ENCODE data around the gene HIC1. TPM values are rescaled to one million over a fixed set of nuclear protein-coding genes. Genes with fewer than 3 reads are reported as not detected.

Gene HIC1
- total RNA-seq, 1 donor from 2014 or later: 97.9 TPM

DNA sequence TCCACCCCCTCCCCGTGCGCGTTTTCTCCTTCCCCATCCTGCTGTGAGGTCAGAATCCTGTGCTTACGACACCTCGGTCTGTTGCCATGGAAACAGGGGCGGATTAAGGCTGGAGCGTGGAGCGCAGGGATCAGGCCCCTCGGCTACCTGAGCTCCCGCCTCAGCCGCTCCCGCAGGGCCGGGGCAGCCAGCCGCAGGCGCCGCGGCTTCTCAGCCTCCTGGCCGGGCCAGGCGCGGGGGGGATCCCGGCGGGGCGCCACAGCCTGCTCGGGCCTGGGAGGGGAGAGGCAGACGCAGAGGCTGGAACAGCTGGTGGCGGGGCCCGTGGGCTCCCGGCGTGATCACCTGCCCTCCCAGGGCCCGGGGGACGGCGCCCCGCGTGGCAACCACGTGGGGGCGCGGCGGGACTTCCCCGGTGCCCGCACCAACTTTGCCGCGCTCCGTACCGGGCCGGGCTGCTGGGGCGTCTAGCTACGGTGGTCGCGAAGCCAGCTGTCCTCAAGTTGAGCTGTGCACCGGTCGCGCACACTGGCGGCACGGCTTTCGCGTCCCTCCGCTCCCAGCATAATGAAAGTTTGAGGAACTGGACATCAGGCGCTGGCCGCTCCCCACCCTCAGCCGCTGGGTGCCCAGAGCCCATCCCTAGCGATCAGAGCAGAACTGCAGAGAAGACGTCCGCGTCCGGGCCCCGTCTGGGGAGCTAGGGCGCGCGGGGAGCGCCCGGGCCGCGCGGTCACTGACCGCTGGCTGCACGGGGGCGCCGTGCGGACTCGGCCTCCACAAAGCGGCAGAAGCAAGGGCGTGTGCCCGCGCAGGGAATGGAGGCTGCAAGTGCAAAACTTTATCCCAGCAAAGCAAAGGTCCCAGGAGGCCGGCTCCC is 31.0 kb upstream of the HIC1 start:
- H3K36me3 Mint-ChIP-seq: no peaks in the 10 kb centered on the region
- peaks cover 18% of the 10 kb centered on the region for H3K4me1 Mint-ChIP-seq
- no peak overlapping the region for H3K27ac Mint-ChIP-seq
- TF ChIP-seq, protein P1, sequence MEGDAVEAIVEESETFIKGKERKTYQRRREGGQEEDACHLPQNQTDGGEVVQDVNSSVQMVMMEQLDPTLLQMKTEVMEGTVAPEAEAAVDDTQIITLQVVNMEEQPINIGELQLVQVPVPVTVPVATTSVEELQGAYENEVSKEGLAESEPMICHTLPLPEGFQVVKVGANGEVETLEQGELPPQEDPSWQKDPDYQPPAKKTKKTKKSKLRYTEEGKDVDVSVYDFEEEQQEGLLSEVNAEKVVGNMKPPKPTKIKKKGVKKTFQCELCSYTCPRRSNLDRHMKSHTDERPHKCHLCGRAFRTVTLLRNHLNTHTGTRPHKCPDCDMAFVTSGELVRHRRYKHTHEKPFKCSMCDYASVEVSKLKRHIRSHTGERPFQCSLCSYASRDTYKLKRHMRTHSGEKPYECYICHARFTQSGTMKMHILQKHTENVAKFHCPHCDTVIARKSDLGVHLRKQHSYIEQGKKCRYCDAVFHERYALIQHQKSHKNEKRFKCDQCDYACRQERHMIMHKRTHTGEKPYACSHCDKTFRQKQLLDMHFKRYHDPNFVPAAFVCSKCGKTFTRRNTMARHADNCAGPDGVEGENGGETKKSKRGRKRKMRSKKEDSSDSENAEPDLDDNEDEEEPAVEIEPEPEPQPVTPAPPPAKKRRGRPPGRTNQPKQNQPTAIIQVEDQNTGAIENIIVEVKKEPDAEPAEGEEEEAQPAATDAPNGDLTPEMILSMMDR (IDR thresholded peaks at IDR 0.05; ENCODE audit: unreplicated experiment): no peak
- H3K4me3 Mint-ChIP-seq: peak overlapping the region; percentile 69
- peaks cover 84% of the 10 kb centered on the region for H3K27me3 Mint-ChIP-seq (ENCODE audit: low read depth)
- no peaks in the 10 kb centered on the region for H3K9me3 Mint-ChIP-seq
- DNase-seq (ENCODE audit: low spot score in 2 of 2, unreplicated experiment in 2 of 2): peak in 1 of 2 experiments; percentile 55

DNA sequence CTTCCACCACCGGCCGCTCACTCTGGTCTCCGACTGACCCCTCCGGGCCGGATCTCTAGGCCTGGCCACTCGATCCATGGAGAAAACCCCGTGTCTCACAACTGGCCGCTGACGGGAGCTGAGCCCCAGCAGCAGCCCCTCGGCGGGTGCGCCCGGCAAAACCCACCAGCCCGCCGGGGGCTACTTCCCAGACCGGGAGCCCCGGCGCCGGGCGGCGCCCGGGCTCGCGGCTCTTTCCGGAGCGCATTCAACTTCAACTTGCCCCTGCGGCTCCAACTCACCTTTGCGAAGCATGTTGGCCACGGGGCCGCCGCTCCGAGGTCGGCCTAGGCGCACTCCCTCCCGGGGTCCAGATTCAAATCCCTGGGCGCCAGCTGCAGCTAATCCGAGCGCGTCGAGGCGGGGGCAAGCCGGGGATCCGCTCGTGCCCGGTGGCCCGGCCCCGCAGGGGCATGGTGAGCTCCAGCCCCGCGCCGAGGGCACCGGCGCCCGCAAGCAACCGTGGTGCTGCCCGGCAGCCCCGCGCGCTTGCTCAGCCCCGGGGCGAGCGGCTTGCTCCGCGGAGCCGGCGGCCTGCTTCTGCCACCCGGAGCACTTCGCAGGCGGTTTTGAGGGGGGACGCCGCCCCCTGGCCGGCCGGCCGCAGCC is 30.2 kb upstream of the HIC1 start:
- H3K27ac Mint-ChIP-seq: no peak overlapping the region
- peaks cover 18% of the 10 kb centered on the region for H3K4me1 Mint-ChIP-seq
- TF ChIP-seq, protein P1 (IDR thresholded peaks at IDR 0.05; ENCODE audit: unreplicated experiment): no peak
- peaks cover 78% of the 10 kb centered on the region for H3K27me3 Mint-ChIP-seq (ENCODE audit: low read depth)
- DNase-seq (ENCODE audit: low spot score in 2 of 2, unreplicated experiment in 2 of 2): no peak
- peak overlapping the region; percentile 69 for H3K4me3 Mint-ChIP-seq
- H3K36me3 Mint-ChIP-seq: no peaks in the 10 kb centered on the region
- H3K9me3 Mint-ChIP-seq: no peaks in the 10 kb centered on the region

DNA sequence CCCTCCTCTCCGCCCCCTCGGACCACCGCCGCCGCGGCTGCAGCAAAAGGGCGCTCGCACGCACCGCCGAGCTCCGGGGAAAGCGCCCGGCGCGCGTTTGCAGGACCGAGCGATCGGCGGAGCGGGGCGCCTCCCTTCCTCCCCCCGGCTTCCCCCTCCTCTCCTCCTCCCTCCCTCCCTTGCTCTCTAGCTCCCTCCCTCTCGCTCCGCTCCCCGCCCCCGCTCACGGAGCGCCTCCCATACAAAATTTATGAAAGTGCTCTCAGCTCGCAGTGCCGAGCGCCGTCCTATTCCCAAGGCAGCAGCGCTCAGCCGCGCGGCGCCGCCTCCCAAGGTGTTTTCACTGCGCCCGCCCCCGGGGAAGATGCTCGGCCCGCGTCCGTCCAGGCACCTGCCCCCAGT is 29.7 kb upstream of the HIC1 start, which contains the start of gene RTN4RL1:
Gene RTN4RL1, minus strand, starts transcription at position 115 of the 402 bp plus-strand sequence. CDS start 469 bp downstream, outside the sequence.
- Mint-ChIP-seq H3K36me3 (no peaks in the 10 kb centered on the region), H3K9me3 (no peaks in the 10 kb centered on the region), H3K27me3 (ENCODE audit: low read depth) (peaks cover 73% of the 10 kb centered on the region), H3K27ac (no peak within 1 kb of the TSS), H3K4me3 (peak within 1 kb of the TSS; percentile 69), H3K4me1 (peaks cover 18% of the 10 kb centered on the region)
- TF ChIP-seq, protein P1 (IDR thresholded peaks at IDR 0.05; ENCODE audit: unreplicated experiment): no peak
- peak in 1 of 2 experiments; percentile 65 for DNase-seq (ENCODE audit: low spot score in 2 of 2, unreplicated experiment in 2 of 2)

DNA sequence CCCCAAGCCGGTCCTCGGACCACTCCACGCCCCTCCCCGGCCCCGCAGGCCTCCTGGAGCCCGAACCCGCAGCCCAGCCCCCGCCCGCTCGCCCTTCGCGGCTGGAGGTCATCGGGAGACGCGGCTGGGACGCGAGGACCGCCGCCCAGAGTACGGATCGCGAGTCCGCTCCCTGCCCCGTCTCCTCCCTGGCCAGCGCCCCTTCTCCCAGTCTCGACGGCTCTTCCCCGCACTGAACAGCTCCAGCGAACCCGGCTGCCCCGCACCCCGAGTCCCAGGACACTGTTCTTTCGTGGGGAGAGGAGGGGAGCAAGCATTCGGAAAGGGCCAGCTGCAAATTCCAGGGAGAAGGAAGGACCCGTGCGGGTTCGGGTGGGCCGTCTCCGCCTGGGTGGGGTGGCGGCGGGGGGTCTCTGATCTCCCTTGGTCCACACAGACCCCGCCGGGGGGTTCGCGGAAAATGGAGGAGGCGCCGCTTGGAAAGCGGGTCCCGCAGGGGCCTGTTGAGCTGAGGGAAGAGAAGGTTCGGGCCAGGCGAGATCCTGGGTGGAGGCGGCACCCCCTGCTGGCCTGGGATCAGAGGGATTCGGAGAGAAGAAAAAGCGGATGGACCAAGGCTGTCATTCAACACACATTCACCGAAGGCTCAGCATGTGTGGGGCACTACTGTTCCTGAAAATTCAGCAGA is 29.1 kb upstream of the HIC1 start:
- peaks cover 21% of the 10 kb centered on the region for H3K4me1 Mint-ChIP-seq
- no peaks in the 10 kb centered on the region for H3K9me3 Mint-ChIP-seq
- H3K36me3 Mint-ChIP-seq: no peaks in the 10 kb centered on the region
- no peak overlapping the region for H3K27ac Mint-ChIP-seq
- peak in 1 of 2 experiments; percentile 78 for DNase-seq (ENCODE audit: low spot score in 2 of 2, unreplicated experiment in 2 of 2)
- TF ChIP-seq, protein P1 (IDR thresholded peaks at IDR 0.05; ENCODE audit: unreplicated experiment): peak; percentile 26
- peak overlapping the region; percentile 67 for H3K4me3 Mint-ChIP-seq
- H3K27me3 Mint-ChIP-seq (ENCODE audit: low read depth): peaks cover 67% of the 10 kb centered on the region

DNA sequence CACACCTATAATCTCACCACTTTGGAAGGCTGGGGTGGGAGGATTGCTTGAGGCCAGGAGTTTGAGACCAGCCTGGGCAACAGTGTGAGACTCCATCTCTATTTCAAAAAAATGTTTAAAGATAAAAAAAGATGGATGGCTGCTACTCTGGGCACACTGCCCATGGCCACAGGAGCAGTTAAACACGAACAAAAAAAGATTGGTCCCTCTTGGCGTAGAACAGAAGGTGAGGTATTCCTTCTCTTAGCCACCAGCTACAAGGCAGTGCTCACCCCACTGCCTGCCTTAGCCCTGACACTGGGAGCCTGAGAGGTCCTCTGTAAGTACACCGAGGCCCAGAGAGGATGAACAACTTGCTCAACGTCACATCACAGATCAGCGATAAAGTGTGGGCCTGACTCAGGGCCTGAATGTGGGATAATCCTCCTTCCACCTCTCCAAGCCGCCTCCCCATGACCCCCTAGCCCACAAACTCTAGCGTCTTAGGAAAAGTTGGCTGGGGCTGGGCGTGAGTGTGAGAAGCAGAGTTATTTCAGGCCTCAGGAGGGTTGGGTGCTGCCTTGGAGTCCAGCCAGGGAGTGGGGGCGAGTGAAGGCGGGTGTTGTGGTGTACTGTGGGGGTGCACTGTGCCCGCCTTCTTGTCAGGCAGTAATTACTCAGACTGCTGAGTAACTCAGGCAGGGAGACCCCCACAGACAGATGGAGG is 27.2 kb upstream of the HIC1 start:
- DNase-seq (ENCODE audit: low spot score in 2 of 2, unreplicated experiment in 2 of 2): no peak
- TF ChIP-seq, protein P1 (IDR thresholded peaks at IDR 0.05; ENCODE audit: unreplicated experiment): no peak
- Mint-ChIP-seq H3K27me3 (ENCODE audit: low read depth) (peaks cover 52% of the 10 kb centered on the region), H3K27ac (no peak overlapping the region), H3K4me3 (no peak overlapping the region), H3K4me1 (peaks cover 24% of the 10 kb centered on the region), H3K9me3 (no peaks in the 10 kb centered on the region), H3K36me3 (no peaks in the 10 kb centered on the region)
